ENCODE measurements around the gene PRSS22.

DNA sequence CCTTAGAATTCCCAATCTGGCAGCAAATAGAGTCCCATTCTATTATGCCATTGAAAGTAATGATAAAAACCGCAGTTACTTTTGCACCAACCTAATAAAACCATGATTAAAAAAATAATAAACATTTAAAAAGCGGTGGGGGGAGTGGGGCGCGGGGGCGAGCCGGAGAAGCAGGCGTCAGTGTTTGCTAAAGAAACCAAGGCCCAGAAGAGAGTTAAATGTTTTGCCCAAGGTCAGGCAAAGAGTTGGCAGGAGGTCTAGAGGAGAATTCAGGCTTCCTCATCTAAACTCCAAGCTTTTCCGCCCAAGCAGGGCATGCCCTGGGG lies 9.7 kb upstream of the PRSS22 start:
- TF ChIP-seq POLR2AphosphoS5 (IDR thresholded peaks at IDR 0.05): no peak
- TF ChIP-seq EP300 (IDR thresholded peaks at IDR 0.05): no peak
- TF ChIP-seq, protein P1, sequence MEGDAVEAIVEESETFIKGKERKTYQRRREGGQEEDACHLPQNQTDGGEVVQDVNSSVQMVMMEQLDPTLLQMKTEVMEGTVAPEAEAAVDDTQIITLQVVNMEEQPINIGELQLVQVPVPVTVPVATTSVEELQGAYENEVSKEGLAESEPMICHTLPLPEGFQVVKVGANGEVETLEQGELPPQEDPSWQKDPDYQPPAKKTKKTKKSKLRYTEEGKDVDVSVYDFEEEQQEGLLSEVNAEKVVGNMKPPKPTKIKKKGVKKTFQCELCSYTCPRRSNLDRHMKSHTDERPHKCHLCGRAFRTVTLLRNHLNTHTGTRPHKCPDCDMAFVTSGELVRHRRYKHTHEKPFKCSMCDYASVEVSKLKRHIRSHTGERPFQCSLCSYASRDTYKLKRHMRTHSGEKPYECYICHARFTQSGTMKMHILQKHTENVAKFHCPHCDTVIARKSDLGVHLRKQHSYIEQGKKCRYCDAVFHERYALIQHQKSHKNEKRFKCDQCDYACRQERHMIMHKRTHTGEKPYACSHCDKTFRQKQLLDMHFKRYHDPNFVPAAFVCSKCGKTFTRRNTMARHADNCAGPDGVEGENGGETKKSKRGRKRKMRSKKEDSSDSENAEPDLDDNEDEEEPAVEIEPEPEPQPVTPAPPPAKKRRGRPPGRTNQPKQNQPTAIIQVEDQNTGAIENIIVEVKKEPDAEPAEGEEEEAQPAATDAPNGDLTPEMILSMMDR (IDR thresholded peaks at IDR 0.05): no peak
- no peak for TF ChIP-seq POLR2A (IDR thresholded peaks at IDR 0.05)
